NCI-H146 treated with DMSO at 0.1 percent for 48 hours (cell line): ENCODE results near the gene ALKBH4.
"Not testable (repeated sequence)": the region's sequence is repeated elsewhere in the genome, so short reads cannot be mapped to it uniquely, and the experiment has no call there.

Experiments used
- DNase-seq: peaks from one replicate; lab custom pipeline; 2025; ENCODE audit not compliant: unreplicated experiment; lab: John Stamatoyannopoulos, UW

The ALKBH4 gene

GRCh38 chr7:102455596-102455995, 9.1 kb downstream of the ALKBH4 start:
- no peak for DNase-seq

DNA sequence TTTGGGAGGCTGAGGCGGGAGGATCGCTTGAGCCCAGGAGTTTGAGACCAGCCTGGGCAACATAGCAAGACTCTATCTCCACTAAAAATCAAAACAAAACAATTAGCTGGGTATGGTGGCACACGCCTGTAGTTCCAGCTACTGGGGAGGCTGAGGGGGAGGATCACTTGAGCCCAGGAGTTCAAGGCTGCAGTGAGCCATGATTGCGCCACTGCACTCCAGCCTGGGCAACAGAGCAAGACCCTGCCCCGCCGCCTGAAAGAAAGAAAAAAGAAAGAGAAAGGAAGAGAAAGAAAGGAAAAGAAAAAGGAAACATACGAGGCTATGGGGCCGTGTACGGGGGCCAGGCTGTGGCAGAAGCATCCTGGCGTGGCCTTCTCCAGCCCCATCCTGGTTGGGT, 9.7 kb downstream of the ALKBH4 start:
- not testable (repeated sequence) for DNase-seq

GRCh38 chr7:102454468-102454867, 10.2 kb downstream of the ALKBH4 start:
- peak; percentile 19 for DNase-seq

DNA sequence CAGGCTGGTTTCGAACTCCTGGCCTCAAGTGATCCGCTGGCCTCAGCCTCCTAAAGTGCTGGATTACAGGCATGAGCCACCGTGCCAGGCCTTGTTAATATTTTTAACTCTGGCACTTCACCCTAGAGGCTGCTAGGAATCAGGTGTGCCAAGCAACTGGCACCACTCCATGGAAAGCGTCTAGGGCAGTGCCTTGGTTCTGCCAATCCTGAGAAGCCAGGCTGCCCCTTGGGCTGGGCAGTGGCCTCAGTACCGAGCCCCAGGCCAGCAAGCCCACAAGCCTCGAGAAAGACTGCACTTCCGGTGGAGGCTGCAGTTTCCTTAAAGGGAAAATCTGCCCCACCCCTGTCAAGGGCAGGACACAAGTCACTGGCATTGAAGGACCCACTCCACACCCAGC, 11.3 kb downstream of the ALKBH4 start:
- no peak for DNase-seq

DNA sequence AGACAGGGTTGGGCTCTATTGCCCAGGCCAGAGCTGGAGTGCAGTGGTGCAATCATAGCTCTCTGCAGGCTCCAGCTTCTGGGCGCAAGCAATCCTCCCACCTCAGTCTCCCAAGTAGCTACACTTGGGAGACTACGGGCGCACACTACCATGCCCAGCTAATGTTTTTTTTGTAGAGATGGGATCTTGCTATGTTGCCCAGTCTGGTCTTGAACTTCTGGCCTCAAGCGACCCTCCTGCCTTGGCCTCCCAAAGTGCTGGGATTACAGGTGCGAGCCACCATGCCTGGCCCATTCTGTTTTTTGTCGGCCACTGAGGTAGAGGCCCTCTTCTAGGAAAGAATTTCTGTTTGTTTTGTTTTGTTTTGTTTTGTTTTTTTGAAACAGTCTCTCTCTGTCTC, 12.2 kb downstream of the ALKBH4 start:
- no peak for DNase-seq

DNA sequence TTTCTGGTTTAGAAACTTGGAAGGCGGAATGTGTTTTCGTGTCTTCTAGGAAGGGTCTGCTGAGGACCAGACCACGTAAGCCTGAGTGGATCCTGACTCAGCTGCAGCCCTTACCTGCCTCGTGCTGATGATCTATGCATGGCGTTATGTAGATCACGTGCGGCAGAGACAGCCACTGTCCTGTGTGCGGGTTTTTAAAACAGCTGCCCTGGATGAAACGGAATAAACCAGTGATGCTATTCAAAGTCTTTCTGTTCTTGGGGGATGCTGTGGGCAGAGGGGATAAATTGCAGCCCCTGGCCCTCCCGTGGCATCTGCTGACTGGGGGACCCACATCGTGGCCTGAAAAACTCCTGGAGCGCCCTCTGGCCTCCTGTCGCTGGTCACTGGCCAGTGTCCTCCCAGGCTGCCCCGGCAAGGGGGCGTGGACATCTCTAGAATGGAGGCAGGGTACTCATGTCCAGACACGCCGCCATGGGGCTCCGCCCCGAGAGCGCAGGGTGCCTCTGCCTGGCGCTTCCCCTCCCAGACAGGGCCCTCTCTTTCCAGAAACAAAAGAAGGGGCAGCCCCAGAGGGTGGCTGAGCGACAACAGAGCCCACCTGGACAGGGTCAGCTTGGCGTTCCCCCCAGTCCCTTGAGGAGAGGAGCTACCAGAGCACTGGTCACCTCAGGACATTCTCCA, 13.2 kb downstream of the ALKBH4 start:
- peak; percentile 87 for DNase-seq

- DNase-seq = no peak
Measured at GRCh38 chr7:102450242-102450641, 14.4 kb downstream of the ALKBH4 start.

DNA sequence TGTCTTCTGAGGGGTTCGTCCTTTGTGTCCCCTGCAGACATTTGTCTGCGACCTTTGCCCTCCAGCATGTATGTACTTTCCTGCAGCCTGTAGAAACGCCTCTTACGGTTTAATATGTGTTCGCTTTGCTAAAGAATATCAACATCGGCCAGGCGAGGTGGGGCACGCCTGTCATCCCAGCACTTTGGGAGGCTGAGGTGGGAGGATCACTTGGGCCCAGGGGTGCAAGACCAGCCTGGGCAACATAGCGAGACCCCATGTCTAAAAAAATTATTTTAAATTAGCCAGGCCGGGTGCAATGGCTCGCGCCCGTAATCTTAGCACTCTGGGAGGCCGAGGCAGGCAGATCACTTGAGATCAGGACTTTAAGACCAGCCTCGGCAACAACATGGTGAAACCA, 15.5 kb downstream of the ALKBH4 start:
- no peak for DNase-seq

- DNase-seq = no peak
Measured at GRCh38 chr7:102447311-102447710, 17.4 kb downstream of the ALKBH4 start.

GRCh38 chr7:102446387-102447156, 18.1 kb downstream of the ALKBH4 start:
- no peak for DNase-seq

GRCh38 chr7:102445674-102446071, 19.0 kb downstream of the ALKBH4 start:
- no peak for DNase-seq

DNA sequence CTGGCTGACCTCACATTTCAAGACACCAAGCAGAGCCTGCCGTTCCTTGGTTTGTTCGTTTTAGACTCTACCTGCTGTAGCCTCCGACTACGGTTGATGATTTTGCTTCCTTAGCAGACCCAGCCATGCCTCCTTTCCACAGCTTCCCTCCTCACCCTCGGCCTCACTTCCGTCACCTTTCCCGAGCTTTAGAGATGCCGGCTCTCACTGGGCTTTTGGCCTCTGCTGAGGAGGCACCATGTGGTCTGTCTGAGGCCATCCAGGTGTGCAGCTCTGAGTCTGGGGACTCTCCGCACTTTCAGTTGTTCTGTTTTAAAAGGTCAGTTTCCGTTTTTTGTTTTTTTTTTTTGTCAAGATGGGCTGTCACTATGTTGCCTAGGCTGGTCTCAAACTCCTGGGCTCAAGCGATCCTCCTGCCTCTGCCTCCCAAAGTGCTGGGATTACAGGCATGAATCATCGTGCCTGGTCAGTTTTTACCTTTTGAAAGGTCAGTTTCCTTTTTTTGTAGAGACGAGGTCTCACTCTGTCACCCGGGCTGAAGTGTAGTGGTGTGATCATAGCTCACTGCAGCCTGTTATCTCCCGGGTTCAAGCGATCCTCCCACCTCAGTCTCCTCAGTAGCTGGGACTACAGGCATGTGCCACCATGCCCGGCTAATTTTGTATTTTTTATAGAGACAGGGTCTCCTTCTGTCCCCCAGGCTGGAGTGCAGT, 19.5 kb downstream of the ALKBH4 start:
- no peak for DNase-seq

- no peak for DNase-seq
Measured at GRCh38 chr7:102439963-102440795, 24.5 kb downstream of the ALKBH4 start.

- DNase-seq = no peak
Measured at GRCh38 chr7:102436118-102436517, 28.5 kb downstream of the ALKBH4 start.

- no peak for DNase-seq
Measured at GRCh38 chr7:102434039-102434486, 30.6 kb downstream of the ALKBH4 start.

DNA sequence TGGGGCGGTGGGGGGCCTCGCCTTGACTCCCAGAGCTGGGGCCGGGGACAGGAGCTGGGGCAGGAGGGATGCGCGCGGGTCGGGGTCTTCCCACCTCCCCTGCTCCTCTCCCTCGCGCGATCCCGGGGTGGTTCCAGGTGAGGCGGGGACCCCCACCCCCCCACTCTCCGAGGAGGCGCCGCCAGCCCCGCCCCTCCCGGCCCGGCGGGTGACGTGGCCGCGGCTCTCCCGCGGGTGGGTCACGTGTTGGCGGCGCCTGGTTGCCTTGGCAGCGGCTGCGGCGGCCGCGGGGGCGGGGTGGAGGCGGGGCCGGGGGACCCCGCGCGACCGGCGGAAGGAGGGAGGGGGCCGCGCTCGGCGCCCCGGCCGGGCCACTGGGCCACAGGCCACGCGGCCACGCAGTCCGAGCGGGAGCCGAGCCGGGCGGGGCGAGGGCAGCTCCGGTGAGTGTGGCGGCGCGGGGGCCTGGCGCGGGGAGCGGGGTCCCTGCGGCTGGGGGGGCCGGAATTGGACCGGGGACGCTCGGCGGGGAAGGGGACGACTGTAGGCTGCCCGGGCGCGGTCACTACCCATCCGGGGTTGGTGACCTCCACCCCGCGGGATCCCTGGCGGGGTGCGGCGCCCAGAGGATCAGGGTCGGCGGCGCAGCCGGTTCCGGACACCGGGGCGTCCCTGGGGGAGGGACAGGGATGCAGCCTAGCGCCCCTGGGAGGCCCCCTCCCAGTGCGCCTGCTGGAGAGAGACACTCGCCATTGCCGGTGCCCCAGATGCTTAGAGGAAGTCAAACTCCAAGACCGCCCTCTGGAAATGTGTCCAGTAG, 31.2 kb downstream of the ALKBH4 start, which contains the start of gene ORAI2:
ORAI2 (plus strand) TSS at position 357 of the 820 bp plus-strand sequence. CDS start 5,382 bp downstream, outside the sequence.
- DNase-seq = peak; percentile 38

GRCh38 chr7:102432442-102433218, 32.0 kb downstream of the ALKBH4 start:
- DNase-seq = peak; percentile 27

DNA sequence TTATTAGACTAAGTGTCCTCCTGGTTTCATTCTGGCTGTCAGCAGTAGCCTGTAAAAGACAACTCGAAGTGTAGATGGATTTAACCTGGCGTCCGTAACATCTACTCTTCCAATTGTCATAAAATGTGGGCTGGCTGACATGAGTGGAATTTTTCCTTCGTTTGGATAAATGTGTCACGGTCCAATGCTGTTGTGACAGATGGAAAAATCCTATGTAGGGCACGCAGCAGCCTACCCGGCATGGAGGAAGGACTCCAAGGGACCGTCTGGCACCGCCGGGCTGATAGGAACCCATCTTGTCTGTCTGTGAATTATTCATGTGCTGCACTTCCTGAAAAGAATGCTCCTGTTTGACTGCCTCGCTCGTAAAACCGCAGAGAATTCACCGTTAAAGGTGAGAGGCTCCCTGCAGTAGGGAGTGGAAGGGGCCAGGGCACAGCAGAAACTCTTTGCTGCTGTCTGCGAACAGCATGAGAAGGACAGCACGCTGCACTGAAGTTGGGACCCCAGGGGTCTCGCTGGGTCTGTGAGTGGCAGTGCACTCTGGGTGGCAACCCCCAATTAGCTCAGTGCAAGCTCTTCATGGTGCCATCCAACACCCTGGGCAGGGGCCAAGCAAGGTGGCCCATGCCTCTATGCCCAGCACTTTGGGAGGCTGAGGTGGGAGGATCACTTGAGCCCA, 32.9 kb downstream of the ALKBH4 start:
- DNase-seq = no peak
